Pancreas (tissue), 10 donors: ENCODE results near the gene KCNN1. TPM values are rescaled to one million over a fixed set of nuclear protein-coding genes. Genes with fewer than 3 reads are reported as not detected.
A peak's percentile ranks its signal among the peaks of the same experiment; 100 is the strongest.
"Not testable (repeated sequence)": the region's sequence is repeated elsewhere in the genome, so short reads cannot be mapped to it uniquely, and the experiment has no call there.

Source experiments
- ATAC-seq, 4 donors: fragments of 200-7000 bp; cut with Tn5 transposase; one replicate each; pipeline versions ENCODE4 v1.8.0 to v1.9.1; 2020; ENCODE audit warnings: mild to moderate bottlenecking in 4 of 4, moderate library complexity in 4 of 4
- DNase-seq, 6 donors: peaks; one replicate each; pipeline ENCODE4 v3.0.0-alpha.2; 2020
- FAIRE-seq: peaks from 2 replicates; lab custom pipeline; 2012; peaks lifted over from hg19 to GRCh38; lab: Jason Lieb, UNC
- H3K27ac ChIP-seq, 4 donors: fragments of 200-600 bp; sonication (generic); 1 replicate in 3 of 4; 2 replicates in 1 of 4; pipeline versions ENCODE4 v1.5.0 to v1.8.0; 2020
- H3K27me3 ChIP-seq, 4 donors: fragments of 200-600 bp; one replicate each; pipeline ENCODE4 v1.8.0; 2021
- H3K36me3 ChIP-seq, 3 donors: fragments of 200-600 bp; sonication (generic) in 1 of 3; one replicate each; pipeline versions ENCODE4 v1.5.0 to v1.8.0; 2020 to 2021
- H3K4me1 ChIP-seq, 3 donors: fragments of 200-600 bp; one replicate each; pipeline ENCODE4 v1.8.0; 2021
- H3K4me3 ChIP-seq, 4 donors: fragments of 200-600 bp; sonication (generic) in 2 of 4; one replicate each; pipeline versions ENCODE4 v1.5.0 to v1.8.0; 2020 to 2021
- H3K9me3 ChIP-seq, 4 donors: fragments of 200-600 bp; one replicate each; pipeline ENCODE4 v1.8.0; 2021
- WGBS, 2 donors: extraction: QIAGEN DNeasy Blood & Tissue Kit; methylation state at CpG; one replicate each; pipeline ENCODE4 v1.1.7; 2013; 5-methylcytosine and 5-hydroxymethylcytosine counted together
- intact Hi-C, 3 donors: fragments of 100-400 bp; cut with DNase I; formaldehyde crosslinking; loops; one replicate each; pipeline versions ENCODE4 v1.11.1 to v1.14.2; 2022
- polyA plus RNA-seq, 2 donors: library from polyadenylated mRNA; stranded (reverse); fragments of 200-250 nt; gene quantifications; one replicate each; pipeline ENCODE4 v1.2.3, GENCODE V29; 2013
- total RNA-seq, 6 donors: library from RNA; stranded (reverse); fragmentation: NEBNext Ultra II Directional in 4 of 6; extraction: Animal tissue kit (Norgen Biotek cat#: 25700) in 4 of 6; gene quantifications; one replicate each; pipeline versions ENCODE4 v1.2.1 to v1.2.4, GENCODE V29; 2021 to 2023
- TF ChIP-seq, protein P1 (sequence below), 4 donors: fragments of 200-600 bp; sonication (generic) in 3 of 4; IDR thresholded peaks; one replicate each; pipeline versions ENCODE4 v1.5.0 to v1.8.0; 2021; ENCODE audit warnings: antibody characterized with exemption in 4 of 4
- donor health status: healthy with polysubstance abuse.
- donor health status: DM: no; HTN: no; CAD: no; lungs with moderate emphysema.
- donor health status: DM: no; HTN: no; CAD: no.
- donor health status: control.
- donor health status: control.
- donor health status: Bipolar disorder and iron deficiency.
- donor health status: DM: yes; HTN: yes; CAD: no.
- donor health status: DM: no; HTN: no; CAD: no.
- donor health status: DM: no; HTN: no; CAD: no.
- donor health status: DM: yes; HTN: yes; CAD: no.

KCNN1 gene
- total and polyA plus RNA-seq, 8 donors = 0.08 to 0.33 (median 0.19) TPM; not detected in 5

DNA sequence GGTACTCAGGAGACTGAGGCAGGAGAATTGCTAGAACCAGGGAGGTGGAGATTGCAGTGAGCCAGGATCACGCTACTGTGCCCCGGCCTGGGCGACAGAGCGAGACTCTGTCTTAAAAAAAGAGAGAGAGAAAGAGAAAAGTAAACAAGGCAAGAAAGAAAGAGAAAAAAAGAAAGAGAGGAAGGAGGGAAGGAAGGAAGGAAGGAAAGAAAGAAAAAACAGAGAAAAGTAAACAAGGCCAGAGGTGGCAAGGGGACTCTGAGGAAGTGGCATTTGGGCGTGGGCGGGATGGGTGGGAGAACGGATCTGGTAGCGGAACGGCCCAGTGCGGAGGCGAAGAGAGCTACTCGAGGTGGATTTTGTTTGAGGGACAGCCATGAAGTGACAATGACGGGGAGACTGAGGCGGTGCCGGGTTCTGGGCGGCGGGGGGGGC is 33.6 kb downstream of the KCNN1 start:
- no peak for ATAC-seq
- no peaks in the 10 kb centered on the region for H3K9me3 ChIP-seq
- 45 to 59% methylated on average over 15 to 17 of the region's 17 CpGs for WGBS, 2 donors
- H3K27me3 ChIP-seq = no peaks in the 10 kb centered on the region
- no peaks in the 10 kb centered on the region for H3K4me1 ChIP-seq
- intact Hi-C loops = no loop called here
- H3K4me3 ChIP-seq = peak overlapping the region in 3 of 4 donors; percentile 49 to 71 (median 56)
- TF ChIP-seq, protein P1, sequence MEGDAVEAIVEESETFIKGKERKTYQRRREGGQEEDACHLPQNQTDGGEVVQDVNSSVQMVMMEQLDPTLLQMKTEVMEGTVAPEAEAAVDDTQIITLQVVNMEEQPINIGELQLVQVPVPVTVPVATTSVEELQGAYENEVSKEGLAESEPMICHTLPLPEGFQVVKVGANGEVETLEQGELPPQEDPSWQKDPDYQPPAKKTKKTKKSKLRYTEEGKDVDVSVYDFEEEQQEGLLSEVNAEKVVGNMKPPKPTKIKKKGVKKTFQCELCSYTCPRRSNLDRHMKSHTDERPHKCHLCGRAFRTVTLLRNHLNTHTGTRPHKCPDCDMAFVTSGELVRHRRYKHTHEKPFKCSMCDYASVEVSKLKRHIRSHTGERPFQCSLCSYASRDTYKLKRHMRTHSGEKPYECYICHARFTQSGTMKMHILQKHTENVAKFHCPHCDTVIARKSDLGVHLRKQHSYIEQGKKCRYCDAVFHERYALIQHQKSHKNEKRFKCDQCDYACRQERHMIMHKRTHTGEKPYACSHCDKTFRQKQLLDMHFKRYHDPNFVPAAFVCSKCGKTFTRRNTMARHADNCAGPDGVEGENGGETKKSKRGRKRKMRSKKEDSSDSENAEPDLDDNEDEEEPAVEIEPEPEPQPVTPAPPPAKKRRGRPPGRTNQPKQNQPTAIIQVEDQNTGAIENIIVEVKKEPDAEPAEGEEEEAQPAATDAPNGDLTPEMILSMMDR (IDR thresholded peaks at IDR 0.05) = no peak
- no peaks in the 10 kb centered on the region for H3K36me3 ChIP-seq
- no peak for FAIRE-seq
- peak overlapping the region; percentile 49 to 83 (median 68) for H3K27ac ChIP-seq
- no peak for DNase-seq

DNA sequence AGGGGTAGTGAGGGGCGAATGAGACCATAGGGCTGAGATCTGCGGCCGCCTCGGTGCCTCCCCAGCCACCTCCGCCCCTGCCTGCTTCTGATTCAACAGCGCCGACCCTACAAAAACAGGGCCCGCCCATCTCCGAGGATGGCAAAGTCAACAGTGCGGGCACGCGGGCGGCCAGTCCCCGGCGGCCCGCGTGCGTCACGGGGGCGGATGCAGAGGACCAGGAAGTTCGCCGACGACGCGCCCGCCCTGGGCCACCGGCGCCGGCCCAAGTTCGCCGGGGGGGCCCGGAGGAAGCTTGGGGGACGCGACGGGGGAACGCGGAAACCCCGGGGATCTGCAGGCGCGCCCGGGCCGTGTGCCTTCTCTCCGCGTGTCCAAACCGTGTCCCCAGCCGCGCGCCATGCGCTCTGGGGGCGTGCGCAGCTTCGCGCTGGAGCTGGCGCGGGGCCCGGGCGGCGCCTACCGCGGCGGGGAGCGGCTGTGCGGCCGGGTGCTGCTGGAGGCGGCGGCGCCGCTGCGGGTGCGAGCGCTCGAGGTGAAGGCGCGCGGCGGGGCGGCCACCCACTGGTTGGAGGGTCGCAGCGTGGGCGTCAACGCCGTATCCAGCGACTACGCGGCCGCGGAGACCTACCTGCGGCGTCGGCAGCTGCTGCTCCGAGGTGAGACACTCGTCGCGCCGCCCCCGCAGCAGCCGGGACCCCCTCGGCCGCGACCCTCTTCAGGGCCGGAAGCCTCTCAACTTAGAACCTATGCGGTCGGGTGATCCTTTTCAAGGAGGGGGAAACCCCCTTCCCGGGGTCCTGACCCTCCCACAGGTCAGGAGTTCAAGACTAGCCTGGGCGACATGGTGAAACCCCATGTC is 34.2 kb downstream of the KCNN1 start:
- peak; percentile 78 to 88 (median 85) for ATAC-seq
- 1 to 2% methylated on average over 66 to 105 of the region's 105 CpGs for WGBS, 2 donors
- Histone ChIP-seq H3K4me1 (no peaks in the 10 kb centered on the region), H3K9me3 (no peaks in the 10 kb centered on the region), H3K27ac (peak overlapping the region; percentile 49 to 83 (median 68)), H3K27me3 (no peaks in the 10 kb centered on the region), H3K36me3 (no peaks in the 10 kb centered on the region), H3K4me3 (peak overlapping the region; percentile 49 to 71 (median 56))
- TF ChIP-seq, protein P1 (IDR thresholded peaks at IDR 0.05) = no peak
- peak; percentile 67 to 89 (median 82) for DNase-seq
- intact Hi-C loops = no loop called here
- no peak for FAIRE-seq

DNA sequence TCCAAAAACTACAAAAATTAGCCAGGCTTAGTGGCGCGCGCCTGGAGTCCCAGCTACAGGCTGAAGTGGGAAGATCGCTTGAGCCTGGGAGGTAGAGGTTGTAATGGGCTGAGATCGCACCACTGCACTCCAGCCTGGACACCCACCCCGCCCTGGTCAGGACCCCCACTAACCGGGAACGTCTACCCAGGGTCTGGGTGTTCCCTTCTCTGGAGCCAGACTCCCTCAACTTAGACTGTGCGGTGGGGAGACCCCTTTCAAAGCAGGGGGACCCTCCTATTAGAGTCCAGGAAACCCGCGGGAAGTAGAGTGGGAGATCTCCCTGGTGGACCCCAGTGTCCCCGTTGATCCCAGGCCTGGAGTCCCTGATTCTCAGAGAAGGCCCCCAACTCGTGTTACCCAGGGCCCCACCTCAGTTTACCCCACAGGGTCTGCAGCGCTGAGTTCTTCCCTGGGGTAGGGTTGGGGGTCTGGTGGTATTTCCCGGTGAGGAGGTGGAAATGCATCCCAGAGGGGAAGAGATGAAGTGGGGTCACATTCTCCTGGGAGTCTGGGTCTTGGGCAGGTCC is 35.0 kb downstream of the KCNN1 start:
- ATAC-seq = peak in 1 of 4 donors; percentile 5
- no peaks in the 10 kb centered on the region for H3K27me3 ChIP-seq
- DNase-seq = peak in 2 of 6 donors; percentile 27 to 60
- TF ChIP-seq, protein P1 (IDR thresholded peaks at IDR 0.05) = no peak
- no peak for FAIRE-seq
- no peaks in the 10 kb centered on the region for H3K4me1 ChIP-seq
- 46 to 50% methylated on average over 15 of the region's 15 CpGs for WGBS, 2 donors
- intact Hi-C loops = no loop called here
- peak overlapping the region in 3 of 4 donors; percentile 49 to 83 (median 80) for H3K27ac ChIP-seq
- no peaks in the 10 kb centered on the region for H3K9me3 ChIP-seq
- H3K36me3 ChIP-seq = no peaks in the 10 kb centered on the region
- H3K4me3 ChIP-seq = peak overlapping the region; percentile 49 to 71 (median 56)

DNA sequence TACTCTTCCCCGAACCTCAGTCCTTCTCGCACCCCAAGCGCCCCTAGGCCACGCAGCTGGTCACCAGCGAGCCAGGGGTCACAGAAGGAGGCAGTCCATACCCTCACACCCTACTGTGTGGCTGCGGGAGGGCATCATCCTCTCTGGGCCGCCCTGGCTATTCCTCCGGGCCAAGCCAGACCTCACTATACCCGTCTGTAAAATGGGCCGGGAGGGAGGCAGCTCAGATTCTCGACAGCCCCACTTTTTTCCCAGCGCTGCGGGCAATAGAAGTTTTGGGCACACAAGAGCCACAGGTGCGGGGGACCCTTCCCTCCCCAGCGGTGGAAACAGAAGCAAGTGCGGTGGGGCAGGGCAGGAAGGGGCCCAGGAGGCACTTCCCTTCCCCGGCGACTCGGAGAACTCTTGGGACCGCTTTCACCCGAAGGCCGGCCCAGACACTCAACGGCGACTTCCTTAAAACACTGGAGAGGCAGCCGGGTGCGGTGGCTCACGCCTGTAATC is 35.5 kb downstream of the KCNN1 start:
- ATAC-seq (no peak), DNase-seq (peak in 2 of 6 donors; percentile 45 to 53)
- intact Hi-C loops = no loop called here

DNA sequence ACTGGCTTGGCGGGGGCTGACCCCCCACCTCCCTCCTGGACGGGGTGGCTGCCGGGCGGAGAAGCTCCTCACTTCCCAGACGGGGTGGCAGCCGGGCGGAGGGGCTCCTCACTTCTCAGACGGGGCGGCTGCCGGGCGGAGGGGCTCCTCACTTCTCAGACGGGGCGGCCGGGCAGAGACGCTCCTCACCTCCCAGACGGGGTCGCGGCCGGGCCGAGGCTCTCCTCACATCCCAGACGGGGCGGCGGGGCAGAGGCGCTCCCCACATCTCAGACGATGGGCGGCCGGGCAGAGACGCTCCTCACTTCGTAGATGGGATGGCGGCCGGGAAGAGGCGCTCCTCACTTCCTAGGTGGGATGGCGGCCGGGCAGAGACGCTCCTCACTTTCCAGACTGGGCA is 38.8 kb downstream of the KCNN1 start:
- 93 to 95% methylated on average over 8 to 35 of the region's 35 CpGs for WGBS, 2 donors
- H3K36me3 ChIP-seq, H3K27ac ChIP-seq, ATAC-seq, FAIRE-seq, H3K27me3 ChIP-seq, H3K4me1 ChIP-seq, intact Hi-C loops, DNase-seq, H3K4me3 ChIP-seq, H3K9me3 ChIP-seq: not testable (repeated sequence)

More for the DNA sequence above, 35.5 kb downstream of the KCNN1 start:
- Histone ChIP-seq H3K4me1 (peaks cover 0 to 2% (median 0%) of the 10 kb centered on the region in 3 donors), H3K36me3 (no peaks in the 10 kb centered on the region), H3K9me3 (no peaks in the 10 kb centered on the region), H3K27me3 (no peaks in the 10 kb centered on the region), H3K4me3 (peak overlapping the region in 1 of 4 donors; percentile 71), H3K27ac (peak overlapping the region in 2 of 4 donors; percentile 80 to 83)
- WGBS, 2 donors = 82 to 89% methylated on average over 27 of the region's 27 CpGs
- TF ChIP-seq, protein P1 (IDR thresholded peaks at IDR 0.05) = no peak
- no peak for FAIRE-seq
